Measurements from ENCODE around the gene EMSY.

- TF ChIP-seq CTCF (IDR thresholded peaks at IDR 0.05) (no peak), EZH2 (IDR thresholded peaks at IDR 0.05; ENCODE audit: borderline replicate concordance, insufficient read depth, low read depth, low read length, poor library complexity, severe bottlenecking) (no peak)
These were observed 113.7 kb downstream of the EMSY start for GRCh38 chr11:76558473-76558872.
